GM12878 (cell line): ENCODE measurements around the gene NR1D1. TPM values are rescaled to one million over a fixed set of nuclear protein-coding genes. Genes with fewer than 3 reads are reported as not detected.

Experiments
- ATAC-seq: fragments of 200-7000 bp; cut with Tn5 transposase; 3 replicates; pipeline ENCODE4 v1.9.1; 2020; ENCODE audit warnings: mild to moderate bottlenecking, moderate library complexity
- BruUV-seq: library from RNA; stranded (reverse); fragments of 400-500 nt; replicated peaks from 2 replicates; lab custom pipeline; 2021; lab: Mats Ljungman, UMichigan
- CTCF ChIA-PET: fragments of 300-600 bp; sonication (Branson Sonifier 250); formaldehyde crosslinking; extraction: SDS; loops from one replicate; lab custom pipeline; 2021; ENCODE audit warnings: inconsistent platforms; lab: Yijun Ruan, JAX
- POLR2A ChIA-PET: fragments of 350-600 bp; formaldehyde crosslinking; extraction: SDS; loops from one replicate; lab custom pipeline; 2021; ENCODE audit warnings: inconsistent platforms; lab: Charles Lee
- RAD21 ChIA-PET: fragments of 300-600 bp; sonication (Branson Sonifier 250); formaldehyde crosslinking; loops from one replicate; lab custom pipeline; 2023; ENCODE audit warnings: antibody characterized with exemption; ENCODE audit not compliant: unreplicated experiment; lab: Charles Lee
- SMC1A ChIA-PET: fragments of 300-600 bp; sonication (Branson Sonifier 250); formaldehyde crosslinking; loops from one replicate; lab custom pipeline; 2023; ENCODE audit not compliant: unreplicated experiment, uncharacterized antibody; lab: Charles Lee
- DNase-seq: peaks from one replicate; pipeline ENCODE4 v3.0.0-alpha.2; 2011; ENCODE audit warnings: low read depth, low spot score
- FAIRE-seq: peaks from 3 replicates; lab custom pipeline; 2011; peaks lifted over from hg19 to GRCh38; lab: Jason Lieb, UNC
- H2AFZ ChIP-seq: 2 replicates; pipeline ENCODE4 v1.6.0; 2011; ENCODE audit warnings: low read depth, low read length, control low read depth; ENCODE audit not compliant: control insufficient read depth
- H3K27ac ChIP-seq: 2 replicates; pipeline ENCODE4 v1.5.1; 2011; ENCODE audit warnings: control low read depth; ENCODE audit not compliant: control insufficient read depth, insufficient read depth
- H3K27me3 ChIP-seq, 2 experiments: replicated peaks in 1 of 2; 2 replicates each; pipeline versions ENCODE4 v1.6.0 to v1.6.1; 2011; ENCODE audit warnings: low read length in 1 of 2; ENCODE audit not compliant: control insufficient read depth in 2 of 2, insufficient read depth in 2 of 2
- H3K36me3 ChIP-seq, 2 experiments: 2 replicates each; pipeline ENCODE4 v1.5.1; 2011; ENCODE audit warnings: low read length in 1 of 2; ENCODE audit not compliant: control insufficient read depth in 2 of 2, insufficient read depth in 2 of 2
- H3K4me1 ChIP-seq: 2 replicates; pipeline ENCODE4 v1.6.1; 2011; ENCODE audit warnings: mild to moderate bottlenecking, low read length, moderate library complexity, mixed read lengths; ENCODE audit not compliant: control insufficient read depth, insufficient read depth
- H3K4me2 ChIP-seq: 2 replicates; pipeline ENCODE4 v1.6.0; 2011; ENCODE audit warnings: control low read depth; ENCODE audit not compliant: control insufficient read depth, insufficient read depth
- H3K4me3 ChIP-seq: fragments of 200-600 bp; sonication (generic); 2 replicates; pipeline ENCODE4 v1.5.1; 2016
- H3K79me2 ChIP-seq: 2 replicates; pipeline ENCODE4 v1.6.0; 2011; ENCODE audit warnings: low read length; ENCODE audit not compliant: control insufficient read depth, insufficient read depth
- H3K9ac ChIP-seq: 2 replicates; pipeline ENCODE4 v1.8.0; 2011; ENCODE audit warnings: low read length, control low read depth, mixed read lengths; ENCODE audit not compliant: control insufficient read depth, insufficient read depth
- H3K9me3 ChIP-seq: replicated peaks from 3 replicates; pipeline ENCODE4 v1.5.1; 2011; ENCODE audit warnings: mild to moderate bottlenecking, low read length; ENCODE audit not compliant: control insufficient read depth, insufficient read depth
- H4K20me1 ChIP-seq: 2 replicates; pipeline ENCODE4 v1.6.0; 2011; ENCODE audit not compliant: control insufficient read depth, insufficient read depth
- CTCF ChIP-seq, 3 experiments: IDR thresholded peaks in 2 of 3; conservative IDR thresholded peaks in 1 of 3; 2 replicates each; pipeline ENCODE4 v1.5.1; 2011; ENCODE audit warnings: low read depth in 3 of 3, low read length in 3 of 3, mild to moderate bottlenecking in 3 of 3, control low read depth in 2 of 3, moderate library complexity in 2 of 3, inconsistent platforms in 1 of 3, mixed read lengths in 1 of 3; ENCODE audit not compliant: control insufficient read depth in 2 of 3, insufficient read depth in 1 of 3; ENCODE audit errors: extremely low read depth in 1 of 3
- ETV6 ChIP-seq, 2 experiments: fragments of 450-650 bp in 1 of 2; IDR thresholded peaks in 1 of 2; conservative IDR thresholded peaks in 1 of 2; 2 replicates each; pipeline ENCODE4 v1.6.1; 2014; ENCODE audit warnings: antibody characterized with exemption in 1 of 2, borderline replicate concordance in 1 of 2, low read depth in 1 of 2, mild to moderate bottlenecking in 1 of 2, moderate library complexity in 1 of 2
- HSF1 ChIP-seq: fragments of 150-350 bp; IDR thresholded peaks from 2 replicates; pipeline ENCODE4 v1.6.1; 2014; ENCODE audit warnings: mild to moderate bottlenecking, low read depth, low read length
- IRF5 ChIP-seq: fragments of 450-650 bp; IDR thresholded peaks from 2 replicates; pipeline ENCODE4 v1.6.1; 2017; ENCODE audit warnings: borderline replicate concordance
- SP1 ChIP-seq: IDR thresholded peaks from one replicate; pipeline ENCODE4 v1.6.1; 2011; ENCODE audit warnings: low read depth, low read length
- SREBF1 ChIP-seq: IDR thresholded peaks from 2 replicates; pipeline ENCODE4 v1.6.1; 2012; ENCODE audit warnings: mild to moderate bottlenecking, low read length
- STAT1 ChIP-seq: fragments of 450-650 bp; conservative IDR thresholded peaks from 2 replicates; pipeline ENCODE4 v1.6.1; 2014; ENCODE audit warnings: antibody characterized with exemption, mild to moderate bottlenecking
- TBL1XR1 ChIP-seq: IDR thresholded peaks from 2 replicates; pipeline ENCODE4 v1.6.1; 2012; ENCODE audit warnings: low read depth, low read length, improper control_type of control experiment
- TCF3 ChIP-seq: IDR thresholded peaks from 2 replicates; pipeline ENCODE4 v1.6.1; 2012; ENCODE audit warnings: low read depth, mild to moderate bottlenecking, low read length, borderline replicate concordance; ENCODE audit not compliant: insufficient read depth
- WGBS: methylation state at CpG from one replicate; pipeline ENCODE4 v1.1.6; 2016; ENCODE audit warnings: low lambda C conversion rate; ENCODE audit not compliant: insufficient replicate concordance, insufficient coverage; ENCODE audit errors: missing lambda C conversion rate; 5-methylcytosine and 5-hydroxymethylcytosine counted together
- in situ Hi-C: fragments of 300-500 bp; cut with MboI; formaldehyde crosslinking; loops from 9 replicates; pipeline ENCODE4 v1.14.3; 2018; ENCODE audit warnings: mixed read lengths
- intact Hi-C: fragments of 100-400 bp; cut with micrococcal nuclease; formaldehyde crosslinking; loops from one replicate; pipeline ENCODE4 v1.14.2; 2022; ENCODE audit not compliant: unreplicated experiment
- polyA plus RNA-seq, 11 experiments: library from polyadenylated mRNA; depleted of rRNA in 4 of 11; unstranded in 6 of 11; stranded (reverse) in 5 of 11; fragments of >200 nt; fragmentation: Nextera tagmentation in 4 of 11; fragmentation: Illumina TruSeq in 1 of 11; extraction: Ambion mirVana in 4 of 11; extraction: Trizol in 1 of 11; gene quantifications; 1 replicate in 1 of 11; 2 replicates in 10 of 11; pipeline versions ENCODE4 v1.2.1 to v1.2.3, GENCODE V29; 2011 to 2016; ENCODE audit warnings: inconsistent platforms in 2 of 11, missing spikeins in 2 of 11, low read depth in 1 of 11
- total RNA-seq, 4 experiments: library from RNA; depleted of rRNA in 3 of 4; stranded (reverse); fragments of >200 nt in 3 of 4; fragmentation: Illumina TruSeq in 1 of 4; extraction: Trizol in 1 of 4; gene quantifications; 2 replicates each; pipeline versions ENCODE4 v1.2.1 to v1.2.3, GENCODE V29; 2013 to 2021

NR1D1 gene
- total and polyA plus RNA-seq, 10 of the 15 experiments (the other 5 are each of a cell fraction or from before 2014, with no cell fraction given) = 0.10 to 3.4 (median 0.94) TPM

GRCh38 chr17:40110026-40110845 lies 9.8 kb upstream of the NR1D1 start (continued):
- TF ChIP-seq HSF1 = no peak
- no peak for TF ChIP-seq ETV6 (conservative IDR thresholded peaks at IDR 0.05 in 1 of 2, IDR thresholded peaks at IDR 0.05 in 1 of 2; ENCODE audit: borderline replicate concordance in 1 of 2, low read depth in 1 of 2)
- TF ChIP-seq STAT1 = no peak
- no peak for TF ChIP-seq SP1

- DNase-seq (no peak), ATAC-seq (no peak), FAIRE-seq (no peak)
- Histone ChIP-seq H3K4me2 (no peak overlapping the region), H3K4me1 (peaks cover 62% of the 10 kb centered on the region), H3K36me3 (no peaks in the 10 kb centered on the region), H3K4me3 (no peak overlapping the region), H2AFZ (no peak overlapping the region), H3K9me3 (no peaks in the 10 kb centered on the region), H3K79me2 (no peaks in the 10 kb centered on the region), H4K20me1 (no peaks in the 10 kb centered on the region), H3K27me3 (no peaks in the 10 kb centered on the region), H3K27ac (no peak overlapping the region), H3K9ac (no peak overlapping the region)
- no TSS peak for BruUV-seq
- WGBS = 98% methylated on average over 9 of the region's 9 CpGs
- intact Hi-C loops = no loop called here
- ChIA-PET CTCF (interaction anchor here (1.2 to 7.9 kb wide), 7 partner anchors 10 to 96 kb away, joined by 3 to 367 read pairs (median 87); partner anchors contain the start of genes MSL1, NR1D1 and THRA), RAD21 (interaction anchor here (0.6 to 7.0 kb wide), 4 partner anchors 11 to 94 kb away, joined by 3 to 155 read pairs (median 22); partner anchors contain the start of genes CSF3 and NR1D1), POLR2A (interaction anchor here (0.5 to 5.8 kb wide), 3 partner anchors 10 to 255 kb away, joined by 3 to 50 read pairs (median 4); no protein-coding TSS in a partner anchor), SMC1A (interaction anchor here (6.0 to 8.0 kb wide), 3 partner anchors 10 to 58 kb away, joined by 56 to 177 read pairs (median 132); partner anchors contain the start of gene NR1D1)
- in situ Hi-C loops = no loop called here
- no peak for TF ChIP-seq TCF3
- no peak for TF ChIP-seq TBL1XR1
- TF ChIP-seq CTCF (IDR thresholded peaks at IDR 0.05 in 2 of 3, conservative IDR thresholded peaks at IDR 0.05 in 1 of 3; ENCODE audit: control insufficient read depth in 2 of 3, extremely low read depth in 1 of 3, insufficient read depth in 1 of 3, low read depth in 3 of 3, low read length in 3 of 3) = peak; percentile 2 to 29 (median 5); a peak in 2 of 6 replicates
- no peak for TF ChIP-seq IRF5
- TF ChIP-seq SREBF1 = no peak
Observed at GRCh38 chr17:40108970-40109824, 8.8 kb upstream of the NR1D1 start.
